Activated T-cell treated with anti-CD3 and anti-CD28 coated beads, Interleukin-2, amount 50 U/mL, for 72 hours (primary cell): Measurements from ENCODE around the gene SOCS3. TPM values are rescaled to one million over a fixed set of nuclear protein-coding genes. Genes with fewer than 3 reads are reported as not detected.
"Not testable (repeated sequence)": the region's sequence is repeated elsewhere in the genome, so short reads cannot be mapped to it uniquely, and the experiment has no call there.

Source experiments
- ATAC-seq, 2 donors: fragments of 150-1000 bp; cut with Tn5 transposase; replicated peaks in 1 of 2; 2 replicates each; pipeline ENCODE4 v1.10.0; 2021; ENCODE audit warnings: moderate library complexity in 2 of 2, mild to moderate bottlenecking in 1 of 2
- DNase-seq, 2 donors: peaks; one replicate each; pipeline ENCODE4 v3.0.0; 2021 to 2022; ENCODE audit warnings: mixed read lengths in 1 of 2
- H3K27ac Mint-ChIP-seq: one replicate; pipeline ENCODE4 v1.8.0; 2022; ENCODE audit warnings: mild to moderate bottlenecking, moderate library complexity, mixed read lengths
- H3K27me3 Mint-ChIP-seq: one replicate; pipeline ENCODE4 v1.8.0; 2022; ENCODE audit warnings: low read depth, mixed read lengths
- H3K36me3 Mint-ChIP-seq, 2 donors: one replicate each; pipeline ENCODE4 v1.8.0; 2022; ENCODE audit warnings: mixed read lengths in 2 of 2, mild to moderate bottlenecking in 1 of 2; ENCODE audit not compliant: insufficient read depth in 2 of 2
- H3K4me1 Mint-ChIP-seq: one replicate; pipeline ENCODE4 v1.8.0; 2022; ENCODE audit warnings: low read depth, mixed read lengths
- H3K4me3 Mint-ChIP-seq, 2 donors: one replicate each; pipeline ENCODE4 v1.8.0; 2022; ENCODE audit warnings: mild to moderate bottlenecking in 2 of 2, mixed read lengths in 2 of 2, moderate library complexity in 2 of 2
- H3K9me3 Mint-ChIP-seq, 2 donors: one replicate each; pipeline ENCODE4 v1.8.0; 2022; ENCODE audit warnings: mixed read lengths in 2 of 2
- total RNA-seq, 2 donors: library from RNA; stranded (reverse); gene quantifications; one replicate each; pipeline ENCODE4 v1.2.3, GENCODE V29; 2022

SOCS3 gene
- total RNA-seq, 2 donors from 2014 or later = 164 to 212 TPM

- Mint-ChIP-seq H3K27ac (no peak overlapping the region), H3K9me3 (no peaks in the 10 kb centered on the region), H3K27me3 (no peaks in the 10 kb centered on the region), H3K4me3 (no peak overlapping the region), H3K4me1 (peaks cover 47% of the 10 kb centered on the region), H3K36me3 (no peaks in the 10 kb centered on the region)
- ATAC-seq = no peak
- no peak for DNase-seq
These were observed 22.4 kb downstream of the SOCS3 start for GRCh38 chr17:78337244-78338109.

- ATAC-seq (no peak), DNase-seq (no peak)
- Mint-ChIP-seq H3K4me1 (peaks cover 40% of the 10 kb centered on the region), H3K36me3 (no peaks in the 10 kb centered on the region), H3K27ac (no peak overlapping the region), H3K27me3 (no peaks in the 10 kb centered on the region), H3K9me3 (no peaks in the 10 kb centered on the region), H3K4me3 (no peak overlapping the region)
These were observed 24.7 kb downstream of the SOCS3 start for GRCh38 chr17:78335209-78335608.

- Mint-ChIP-seq H3K27me3 (no peaks in the 10 kb centered on the region), H3K4me3 (peak overlapping the region in 1 of 2 donors; percentile 25), H3K9me3 (no peaks in the 10 kb centered on the region), H3K27ac (peak overlapping the region; percentile 33), H3K4me1 (peaks cover 44% of the 10 kb centered on the region), H3K36me3 (no peaks in the 10 kb centered on the region)
- ATAC-seq (peak; percentile 22 to 32), DNase-seq (no peak)
These were observed 26.9 kb downstream of the SOCS3 start for GRCh38 chr17:78332991-78333390.

GRCh38 chr17:78331355-78331754 lies 28.5 kb downstream of the SOCS3 start:
- Mint-ChIP-seq H3K4me1 (peaks cover 44% of the 10 kb centered on the region), H3K27ac (peak overlapping the region; percentile 66)
- ATAC-seq, DNase-seq, H3K9me3 Mint-ChIP-seq, H3K36me3 Mint-ChIP-seq, H3K4me3 Mint-ChIP-seq, H3K27me3 Mint-ChIP-seq: not testable (repeated sequence)

- Mint-ChIP-seq H3K36me3 (no peaks in the 10 kb centered on the region), H3K4me3 (no peak overlapping the region), H3K9me3 (no peaks in the 10 kb centered on the region), H3K4me1 (peaks cover 44% of the 10 kb centered on the region), H3K27me3 (no peaks in the 10 kb centered on the region), H3K27ac (peak overlapping the region; percentile 66)
- DNase-seq (no peak), ATAC-seq (no peak)
These were observed 29.2 kb downstream of the SOCS3 start for GRCh38 chr17:78330570-78331224.

- Mint-ChIP-seq H3K27ac (peak overlapping the region; percentile 79), H3K4me3 (peak overlapping the region; percentile 62 to 78), H3K36me3 (no peaks in the 10 kb centered on the region), H3K27me3 (no peaks in the 10 kb centered on the region), H3K4me1 (peaks cover 45% of the 10 kb centered on the region), H3K9me3 (no peaks in the 10 kb centered on the region)
- ATAC-seq = peak; percentile 75 to 88
- DNase-seq = peak; percentile 51 to 66
These were observed 30.4 kb downstream of the SOCS3 start for GRCh38 chr17:78329263-78330059.

- ATAC-seq (no peak), DNase-seq (no peak)
- no peaks in the 10 kb centered on the region for H3K27me3 Mint-ChIP-seq
- H3K36me3 Mint-ChIP-seq = no peaks in the 10 kb centered on the region
- no peak overlapping the region for H3K27ac Mint-ChIP-seq
- no peaks in the 10 kb centered on the region for H3K9me3 Mint-ChIP-seq
- no peak overlapping the region for H3K4me3 Mint-ChIP-seq
- H3K4me1 Mint-ChIP-seq = peaks cover 39% of the 10 kb centered on the region
These were observed 32.0 kb downstream of the SOCS3 start for GRCh38 chr17:78327880-78328279.

- H3K36me3 Mint-ChIP-seq = no peaks in the 10 kb centered on the region
- peaks cover 35% of the 10 kb centered on the region for H3K4me1 Mint-ChIP-seq
- H3K27me3 Mint-ChIP-seq = no peaks in the 10 kb centered on the region
- no peaks in the 10 kb centered on the region for H3K9me3 Mint-ChIP-seq
- ATAC-seq (no peak), DNase-seq (no peak)
- peak overlapping the region in 1 of 2 donors; percentile 52 for H3K4me3 Mint-ChIP-seq
- no peak overlapping the region for H3K27ac Mint-ChIP-seq
These were observed 34.7 kb downstream of the SOCS3 start for GRCh38 chr17:78325076-78325687.

GRCh38 chr17:78324391-78325075 lies 35.3 kb downstream of the SOCS3 start:
- no peaks in the 10 kb centered on the region for H3K9me3 Mint-ChIP-seq
- ATAC-seq = peak; percentile 38 to 52
- DNase-seq = no peak
- H3K36me3 Mint-ChIP-seq = no peaks in the 10 kb centered on the region
- H3K4me1 Mint-ChIP-seq = peaks cover 29% of the 10 kb centered on the region
- H3K4me3 Mint-ChIP-seq = peak overlapping the region; percentile 52 to 63
- no peaks in the 10 kb centered on the region for H3K27me3 Mint-ChIP-seq
- H3K27ac Mint-ChIP-seq = peak overlapping the region; percentile 84

- Mint-ChIP-seq H3K36me3 (no peaks in the 10 kb centered on the region), H3K27ac (peak overlapping the region; percentile 84), H3K4me3 (peak overlapping the region in 1 of 2 donors; percentile 63), H3K27me3 (no peaks in the 10 kb centered on the region), H3K4me1 (peaks cover 23% of the 10 kb centered on the region), H3K9me3 (no peaks in the 10 kb centered on the region)
- DNase-seq (no peak), ATAC-seq (no peak)
These were observed 36.0 kb downstream of the SOCS3 start for GRCh38 chr17:78323826-78324390.

GRCh38 chr17:78322858-78323455 lies 36.9 kb downstream of the SOCS3 start:
- H3K27ac Mint-ChIP-seq = no peak overlapping the region
- no peaks in the 10 kb centered on the region for H3K9me3 Mint-ChIP-seq

More at GRCh38 chr17:78322858-78323455, 36.9 kb downstream of the SOCS3 start:
- ATAC-seq (no peak), DNase-seq (no peak)
- Mint-ChIP-seq H3K27me3 (no peaks in the 10 kb centered on the region), H3K36me3 (no peaks in the 10 kb centered on the region), H3K4me1 (peaks cover 18% of the 10 kb centered on the region), H3K4me3 (no peak overlapping the region)
